K562 (cell line): Measurements from ENCODE around the gene PIGQ. TPM values are rescaled to one million over a fixed set of nuclear protein-coding genes. Genes with fewer than 3 reads are reported as not detected.

Source experiments
- ATAC-seq: fragments of 200-7000 bp; cut with Tn5 transposase; 3 replicates; pipeline ENCODE4 v1.9.1; 2020; ENCODE audit warnings: moderate library complexity
- BruUV-seq: library from RNA; stranded (reverse); fragments of 400-500 nt; replicated peaks from 2 replicates; lab custom pipeline; 2021; lab: Mats Ljungman, UMichigan
- CTCF ChIA-PET: fragments of 300-600 bp; formaldehyde crosslinking; extraction: SDS; loops from one replicate; lab custom pipeline; 2021; ENCODE audit warnings: low intra/inter-chr PET ratio; lab: Yijun Ruan, JAX
- POLR2A ChIA-PET: fragments of 300-600, 350-650 bp; sonication (Branson Sonifier 250); formaldehyde crosslinking; extraction: SDS; loops from one replicate; lab custom pipeline; 2021; ENCODE audit warnings: antibody characterized with exemption, inconsistent platforms; lab: Yijun Ruan, JAX
- DNase-seq, 4 experiments: peaks; one replicate each; pipeline versions ENCODE4 v3.0.0 to v3.0.0-alpha.2; 2011 to 2018; ENCODE audit warnings: low spot score in 3 of 4, mixed read lengths in 3 of 4; ENCODE audit errors: extremely low read depth in 1 of 4
- FAIRE-seq: peaks from 2 replicates; lab custom pipeline; 2011; peaks lifted over from hg19 to GRCh38; lab: Jason Lieb, UNC
- H2AFZ ChIP-seq: 2 replicates; pipeline ENCODE4 v1.6.0; 2011; ENCODE audit warnings: low read depth, low read length, control low read depth, inconsistent platforms
- H3K27ac ChIP-seq: fragments of 200-600 bp; 3 replicates; pipeline ENCODE4 v1.8.0; 2011; ENCODE audit warnings: low read depth, mild to moderate bottlenecking, control low read depth, inconsistent platforms, low read length, moderate library complexity, mixed read lengths; ENCODE audit errors: extremely low read depth
- H3K27me3 ChIP-seq, 2 experiments: fragments of 300-600 bp in 1 of 2; 2 replicates in 1 of 2; 3 replicates in 1 of 2; pipeline versions ENCODE4 v1.6.0 to v1.8.0; 2011; ENCODE audit warnings: inconsistent platforms in 2 of 2, low read length in 2 of 2, mild to moderate bottlenecking in 1 of 2, mixed read lengths in 1 of 2, moderate library complexity in 1 of 2; ENCODE audit not compliant: control insufficient read depth in 2 of 2, insufficient read depth in 2 of 2
- H3K36me3 ChIP-seq: fragments of 300-600 bp; 3 replicates; pipeline ENCODE4 v1.8.0; 2011; ENCODE audit warnings: mild to moderate bottlenecking, low read length, inconsistent platforms; ENCODE audit not compliant: control insufficient read depth, insufficient read depth
- H3K4me1 ChIP-seq, 2 experiments: fragments of 200-600 bp in 1 of 2; replicated peaks in 1 of 2; 2 replicates in 1 of 2; 3 replicates in 1 of 2; pipeline versions ENCODE4 v1.5.1 to v1.8.0; 2011; ENCODE audit warnings: inconsistent platforms in 2 of 2, low read length in 2 of 2, mild to moderate bottlenecking in 1 of 2, mixed read lengths in 1 of 2, moderate library complexity in 1 of 2; ENCODE audit not compliant: control insufficient read depth in 2 of 2, insufficient read depth in 2 of 2
- H3K4me2 ChIP-seq: 2 replicates; pipeline ENCODE4 v1.6.1; 2011; ENCODE audit warnings: low read length, control low read depth, inconsistent platforms, mixed read lengths; ENCODE audit not compliant: insufficient read depth
- H3K4me3 ChIP-seq: fragments of 200-600 bp; sonication (generic), shearing (Covaris generic); 2 replicates; pipeline ENCODE4 v1.5.1; 2016; ENCODE audit warnings: control low read depth, inconsistent platforms
- H3K79me2 ChIP-seq: fragments of 200-600 bp; 3 replicates; pipeline ENCODE4 v1.8.0; 2011; ENCODE audit warnings: low read length, inconsistent platforms; ENCODE audit not compliant: control insufficient read depth, insufficient read depth
- H3K9ac ChIP-seq, 2 experiments: 2 replicates each; pipeline versions ENCODE4 v1.6.0 to v1.6.1; 2011; ENCODE audit warnings: low read depth in 2 of 2, low read length in 2 of 2, control low read depth in 1 of 2, inconsistent platforms in 1 of 2, mild to moderate bottlenecking in 1 of 2, mixed read lengths in 1 of 2; ENCODE audit not compliant: insufficient read depth in 1 of 2
- H3K9me1 ChIP-seq: one replicate; pipeline ENCODE4 v1.6.0; 2011; ENCODE audit warnings: inconsistent platforms, mild to moderate bottlenecking, low read length, moderate library complexity; ENCODE audit not compliant: control insufficient read depth, insufficient read depth
- H3K9me3 ChIP-seq: replicated peaks from 2 replicates; pipeline ENCODE4 v1.5.1; 2011; ENCODE audit warnings: low read depth, low read length, inconsistent platforms; ENCODE audit not compliant: control insufficient read depth, insufficient read depth
- H4K20me1 ChIP-seq: replicated peaks from 2 replicates; pipeline ENCODE4 v1.6.1; 2011; ENCODE audit warnings: low read length, inconsistent platforms, mixed read lengths; ENCODE audit not compliant: control insufficient read depth, insufficient read depth
- EGR1 ChIP-seq: fragments of 450-650 bp; conservative IDR thresholded peaks from 2 replicates; pipeline ENCODE4 v1.6.1; 2017; ENCODE audit warnings: mild to moderate bottlenecking
- NRF1 ChIP-seq, 2 experiments: fragments of 450-650 bp; IDR thresholded peaks in 1 of 2; conservative IDR thresholded peaks in 1 of 2; 2 replicates each; pipeline ENCODE4 v1.6.1; 2014; ENCODE audit warnings: mild to moderate bottlenecking in 2 of 2
- POLR2B ChIP-seq: fragments of 450-650 bp; IDR thresholded peaks from 2 replicates; pipeline ENCODE4 v1.6.1; 2018; ENCODE audit warnings: low read depth; ENCODE audit not compliant: partially characterized antibody
- PRDM10 ChIP-seq: fragments of 450-650 bp; IDR thresholded peaks from 2 replicates; pipeline ENCODE4 v1.6.1; 2018; ENCODE audit not compliant: partially characterized antibody
- SMARCA5 ChIP-seq: fragments of 450-650 bp; IDR thresholded peaks from 2 replicates; pipeline ENCODE4 v1.6.1; 2016
- TCF3 ChIP-seq: sonication (generic); formaldehyde crosslinking; IDR thresholded peaks from 2 replicates; pipeline ENCODE4 v1.4.0; 2020; ENCODE audit warnings: mild to moderate bottlenecking, missing genetic modification reagents
- ZKSCAN1 ChIP-seq: fragments of 150-350 bp; IDR thresholded peaks from 2 replicates; pipeline ENCODE4 v1.6.1; 2016; ENCODE audit warnings: low read depth, low read length
- WGBS: fragments of 100-300 bp; shearing (Covaris generic); methylation state at CpG from one replicate; pipeline ENCODE4 v1.1.6; 2016; ENCODE audit warnings: low coverage, mixed read lengths; ENCODE audit not compliant: insufficient coverage; ENCODE audit errors: missing lambda C conversion rate; 5-methylcytosine and 5-hydroxymethylcytosine counted together
- in situ Hi-C: fragments of 300-500 bp; cut with MboI; formaldehyde crosslinking; loops from 4 replicates; pipeline ENCODE4 v1.15.0; 2018; ENCODE audit warnings: inconsistent platforms, mixed read lengths
- intact Hi-C: fragments of 100-400 bp; cut with micrococcal nuclease; formaldehyde crosslinking; loops from 2 replicates; pipeline ENCODE4 v1.14.2; 2022
- polyA plus RNA-seq, 8 experiments: library from polyadenylated mRNA; depleted of rRNA in 4 of 8; stranded (reverse) in 5 of 8; unstranded in 3 of 8; fragments of >200 nt; fragmentation: Nextera tagmentation in 2 of 8; fragmentation: Illumina TruSeq in 1 of 8; extraction: Ambion mirVana in 2 of 8; extraction: Trizol in 1 of 8; gene quantifications; 2 replicates each; pipeline versions ENCODE4 v1.2.1 to v1.2.3, GENCODE V29; 2011 to 2014; ENCODE audit warnings: inconsistent platforms in 1 of 8, missing spikeins in 1 of 8
- total RNA-seq, 7 experiments: library from RNA; depleted of rRNA in 6 of 7; stranded (reverse); fragments of >200 nt in 6 of 7; fragmentation: Illumina TruSeq in 2 of 7; extraction: Trizol in 2 of 7; gene quantifications; 2 replicates each; pipeline versions ENCODE4 v1.2.1 to v1.2.3, GENCODE V29; 2011 to 2021; ENCODE audit warnings: low replicate concordance in 1 of 7

The PIGQ gene
- total and polyA plus RNA-seq, 9 of the 15 experiments (the other 6 are each of a cell fraction or from before 2014, with no cell fraction given) = 0.20 to 49.6 (median 11.7) TPM

GRCh38 chr16:625977-626765 is 56.4 kb downstream of the PIGQ start:
- FAIRE-seq (no peak), DNase-seq (no peak), ATAC-seq (no peak)
- POLR2A ChIA-PET = no interaction called here
- no peaks in the 10 kb centered on the region for H3K9me1 ChIP-seq
- 0 out of 2 replicates have a peak, but pooled peaks have one; percentile 38 for TF ChIP-seq ZKSCAN1
- TF ChIP-seq TCF3 (CRISPR knock-in tag) = no peak
- H3K9me3 ChIP-seq = no peaks in the 10 kb centered on the region
- peaks cover 17% of the 10 kb centered on the region; the same call in 2 of the 3 replicates for H3K79me2 ChIP-seq
- H3K27me3 ChIP-seq = no peaks in the 10 kb centered on the region
- intact Hi-C loops (no loop called here), in situ Hi-C loops (no loop called here)
- no TSS peak for BruUV-seq
- no peak overlapping the region for H3K4me2 ChIP-seq
- no peaks in the 10 kb centered on the region for H4K20me1 ChIP-seq
- peaks cover 40 to 95% of the 10 kb centered on the region in 2 experiments for H3K4me1 ChIP-seq
- no peak overlapping the region for H2AFZ ChIP-seq
- peak overlapping the region in 1 of 2 experiments; percentile 14; a peak in 2 of 4 replicates for H3K9ac ChIP-seq
- WGBS = 92% methylated on average over 22 of the region's 35 CpGs
- no peak overlapping the region for H3K4me3 ChIP-seq
- H3K27ac ChIP-seq = peak overlapping the region; percentile 58; the same call in 2 of the 3 replicates
- CTCF ChIA-PET = no interaction called here
- peaks cover 23% of the 10 kb centered on the region; the same call in 2 of the 3 replicates for H3K36me3 ChIP-seq

- Histone ChIP-seq H3K4me3 (no peak overlapping the region), H3K27me3 (no peaks in the 10 kb centered on the region), H3K9me1 (no peaks in the 10 kb centered on the region), H4K20me1 (no peaks in the 10 kb centered on the region), H3K4me2 (no peak overlapping the region), H3K4me1 (peaks cover 36 to 92% of the 10 kb centered on the region in 2 experiments), H3K9ac (peak overlapping the region in 1 of 2 experiments; percentile 64; a peak in 1 of 4 replicates), H3K9me3 (no peaks in the 10 kb centered on the region), H3K36me3 (peaks cover 23% of the 10 kb centered on the region; the same call in 2 of the 3 replicates), H3K79me2 (peaks cover 12% of the 10 kb centered on the region; the same call in 1 of the 3 replicates), H3K27ac (peak overlapping the region; percentile 58; the same call in 2 of the 3 replicates), H2AFZ (no peak overlapping the region)
- peak; percentile 54 to 70 (median 61) for DNase-seq
- POLR2A ChIA-PET = interaction anchor here (0.5 to 0.7 kb wide), 3 partner anchors 9 to 108 kb away, joined by 3 read pairs; partner anchors contain the start of gene METTL26
- peak; percentile 69 for FAIRE-seq
- intact Hi-C loops = no loop called here
- in situ Hi-C loops = no loop called here
- CTCF ChIA-PET = no interaction called here
- no TSS peak for BruUV-seq
- 58% methylated on average over 21 of the region's 29 CpGs for WGBS
- ATAC-seq = no peak
- TF ChIP-seq EGR1 (peak; percentile 56), NRF1 (conservative IDR thresholded peaks at IDR 0.05 in 1 of 2, IDR thresholded peaks at IDR 0.05 in 1 of 2) (peak; percentile 26 to 38; a peak in 2 of 4 replicates), POLR2B (no peak), SMARCA5 (peak; percentile 32; the same call in 1 of the 2 replicates), PRDM10 (no peak)
Observed at GRCh38 chr16:626787-627453, 57.2 kb downstream of the PIGQ start.
